GM19023 (cell line): ENCODE results near the gene FRRS1.

Experiments used
- ATAC-seq: cut with Tn5 transposase; IDR thresholded peaks from one replicate; pipeline ENCODE4 v1.9.1; 2021; ENCODE audit warnings: mild to moderate bottlenecking, moderate library complexity; ENCODE audit not compliant: unreplicated experiment

The FRRS1 gene

DNA sequence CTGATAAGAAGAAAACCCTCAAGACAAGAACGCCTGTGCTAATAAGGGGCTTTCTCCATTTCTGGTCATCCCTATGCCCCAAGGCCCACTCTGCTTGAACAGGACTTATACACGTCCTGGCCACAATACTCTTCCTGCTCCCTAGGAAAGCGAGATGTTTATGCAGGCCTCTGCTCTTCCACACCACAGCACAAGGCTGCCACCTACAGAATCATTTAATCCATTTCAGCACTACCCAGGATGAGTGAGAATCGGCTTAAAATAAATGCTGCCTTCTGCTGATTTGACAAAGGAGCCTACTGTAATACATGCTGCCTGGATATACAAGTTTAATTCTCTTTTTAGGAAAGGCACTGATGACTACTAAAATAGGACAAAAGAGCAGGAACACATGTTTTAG is 29.4 kb downstream of the FRRS1 start:
- no peak for ATAC-seq

DNA sequence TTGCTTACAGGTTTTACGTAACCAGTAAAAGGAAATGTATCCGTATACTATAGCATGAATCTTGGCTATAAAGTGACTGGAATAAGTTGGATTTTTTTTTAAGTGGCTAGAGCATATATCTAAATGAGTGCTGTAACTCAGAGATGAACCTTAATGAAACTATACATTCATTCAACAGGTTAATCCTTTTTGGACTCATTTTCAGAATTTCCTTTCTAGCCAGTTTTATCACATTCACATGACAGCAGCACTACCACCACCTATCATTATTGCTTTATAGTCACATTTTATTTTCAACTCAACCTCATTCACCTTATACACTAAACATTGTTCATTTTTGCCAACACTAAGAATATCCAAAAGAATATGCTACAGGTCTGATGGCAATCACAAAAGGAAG is 30.6 kb downstream of the FRRS1 start:
- no peak for ATAC-seq

DNA sequence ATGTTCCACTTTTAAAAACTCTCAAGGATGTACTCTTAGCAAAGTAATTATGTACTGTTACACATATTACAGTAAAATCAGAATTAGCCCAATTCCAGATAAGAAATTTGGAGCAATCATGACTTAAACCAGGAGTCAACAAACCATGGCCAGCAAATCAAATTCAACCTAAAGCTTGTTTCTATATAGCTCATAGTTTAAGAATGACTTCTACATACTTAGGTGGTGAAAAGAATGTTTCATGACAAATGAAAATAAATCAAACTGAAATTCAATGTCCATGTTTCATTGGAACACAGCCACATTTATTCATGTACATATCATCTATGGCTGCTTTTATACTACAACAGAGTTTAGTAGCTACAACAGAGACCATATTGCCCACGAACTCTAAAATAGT is 35.1 kb downstream of the FRRS1 start:
- no peak for ATAC-seq

DNA sequence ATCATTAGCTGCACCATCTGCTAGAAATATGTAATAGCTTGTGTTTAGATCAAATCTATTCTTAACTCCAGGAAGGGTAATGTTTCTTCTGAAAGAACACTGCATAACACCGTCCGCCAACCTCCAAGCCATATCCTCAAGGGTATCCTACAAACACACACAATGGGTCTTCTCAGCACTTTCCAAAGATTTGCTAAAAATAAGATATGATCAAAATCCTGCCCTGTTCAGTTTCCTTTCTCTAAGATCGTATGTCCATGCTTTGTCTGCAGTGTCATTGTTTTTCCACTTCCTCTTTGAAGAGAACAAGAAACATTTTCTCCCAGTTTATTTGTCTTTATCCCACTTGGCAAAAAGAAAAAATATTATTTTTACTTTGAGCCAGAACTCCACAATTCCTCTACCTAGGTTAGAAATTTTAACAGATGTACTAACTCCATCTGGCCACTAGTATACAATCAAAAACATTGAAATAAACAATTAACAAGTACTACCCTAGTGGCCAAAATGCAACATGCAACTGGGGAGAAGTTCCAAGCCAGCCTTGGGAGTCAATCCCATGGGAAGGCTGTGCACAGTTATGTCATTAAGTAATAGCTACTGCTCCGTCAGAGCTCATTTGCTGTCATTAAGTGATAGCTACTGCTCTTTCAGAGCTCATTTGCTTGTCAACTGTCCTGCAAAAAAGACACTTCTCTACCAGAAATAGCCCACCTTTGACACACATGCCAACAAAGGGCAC is 37.8 kb downstream of the FRRS1 start:
- ATAC-seq, result no peak

DNA sequence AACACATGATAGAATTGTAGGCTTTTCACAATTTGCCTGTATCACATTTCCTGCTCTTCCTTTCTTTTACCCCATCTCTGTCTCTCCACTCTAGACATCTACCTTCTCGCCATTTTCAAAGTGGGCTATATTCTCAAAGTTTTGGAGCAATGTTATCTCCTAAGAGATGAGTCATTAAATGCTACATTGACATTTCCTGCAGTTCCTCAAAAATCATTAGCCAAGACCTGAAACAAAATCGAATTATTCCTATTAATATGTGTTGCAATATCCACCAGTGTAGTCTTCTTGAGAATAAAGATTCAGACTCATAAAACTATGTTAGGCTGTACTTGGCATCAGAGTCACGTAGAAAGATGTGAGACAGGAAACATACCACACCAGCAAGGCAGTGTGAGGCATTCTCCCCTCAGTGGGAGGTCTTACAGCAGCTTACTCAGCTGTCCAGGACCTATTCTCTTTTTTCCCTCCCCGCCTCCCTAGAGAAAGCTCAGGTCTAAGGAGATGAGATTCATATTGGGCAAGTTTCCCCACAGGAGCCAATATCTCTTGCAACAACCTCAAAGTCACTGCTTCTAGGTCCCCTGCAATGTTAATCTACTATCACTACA is 38.8 kb downstream of the FRRS1 start:
- ATAC-seq, result no peak

DNA sequence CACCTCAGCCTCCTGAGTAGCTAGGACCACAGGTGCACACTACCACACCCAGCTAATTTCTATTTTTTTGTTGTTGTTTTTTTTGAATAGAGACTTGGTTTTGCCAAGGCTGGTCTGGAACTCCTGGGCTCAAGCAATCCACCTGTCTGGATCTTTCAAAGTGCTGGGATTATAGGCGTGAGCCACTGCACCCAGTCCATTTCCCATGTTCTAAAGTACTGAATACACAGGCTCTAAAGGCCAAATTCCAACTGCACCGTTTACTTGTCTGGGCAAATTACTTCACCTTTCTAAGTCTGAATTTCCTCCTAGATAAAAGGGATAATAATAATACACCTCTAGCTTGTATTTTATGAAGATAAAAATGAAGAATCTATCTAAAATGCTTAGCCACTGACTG is 39.6 kb downstream of the FRRS1 start:
- no peak for ATAC-seq

DNA sequence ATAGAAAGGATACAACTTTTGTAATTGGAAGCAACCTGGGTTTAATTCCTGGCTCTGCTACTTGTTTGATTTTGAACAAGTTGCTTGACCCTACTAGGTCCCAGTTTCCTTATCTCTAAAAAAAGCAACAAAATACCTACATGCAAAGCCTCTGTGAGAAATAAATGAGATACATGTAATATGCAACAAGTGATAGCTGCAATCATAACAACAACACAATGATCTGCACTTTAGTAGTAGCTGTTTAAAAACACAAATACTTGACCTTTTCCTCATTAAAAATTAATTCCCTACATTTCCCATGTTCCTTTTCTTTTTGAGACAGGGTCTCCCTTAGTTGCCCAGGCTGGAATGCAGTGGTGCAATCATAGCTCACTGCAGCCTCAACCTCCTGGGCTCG is 40.0 kb downstream of the FRRS1 start:
- ATAC-seq, result no peak

DNA sequence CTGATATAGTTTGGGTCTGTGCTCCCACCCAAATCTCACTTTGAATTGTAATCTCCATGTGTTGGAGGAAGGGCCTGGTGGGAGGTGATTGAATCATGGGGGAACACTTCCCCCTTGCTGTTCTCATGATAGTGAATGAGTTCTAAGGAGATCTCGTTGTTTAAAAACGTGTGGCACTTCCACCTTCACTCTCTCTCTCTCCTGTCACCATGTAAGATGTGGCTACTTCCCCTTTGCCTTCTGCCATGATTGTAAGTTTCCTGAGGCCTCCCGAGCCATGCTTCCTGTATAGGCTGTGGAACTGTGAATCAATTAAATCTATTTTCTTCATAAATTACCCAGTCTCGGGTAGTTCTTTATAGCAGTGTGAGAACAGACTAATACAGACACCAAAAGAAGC is 40.4 kb downstream of the FRRS1 start:
- ATAC-seq, result no peak

DNA sequence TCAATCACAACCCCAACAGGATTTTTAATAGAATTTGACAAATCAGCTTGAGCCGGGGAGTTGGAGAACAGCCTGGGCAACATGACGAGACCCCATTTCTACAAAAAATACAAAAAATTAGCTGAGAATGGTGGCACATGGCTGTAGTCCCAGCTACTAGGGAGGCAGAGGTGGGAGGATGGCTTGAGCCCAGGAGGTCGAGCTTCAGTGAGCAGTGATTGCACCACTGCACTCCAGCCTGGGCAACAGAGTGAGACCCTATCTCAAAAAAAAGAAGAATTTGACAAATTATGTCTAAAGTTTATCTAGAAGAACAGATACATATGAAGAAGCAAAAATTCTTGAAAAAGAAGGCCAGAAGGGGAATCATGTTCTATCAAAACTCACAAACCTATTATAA is 43.2 kb downstream of the FRRS1 start:
- no peak for ATAC-seq

DNA sequence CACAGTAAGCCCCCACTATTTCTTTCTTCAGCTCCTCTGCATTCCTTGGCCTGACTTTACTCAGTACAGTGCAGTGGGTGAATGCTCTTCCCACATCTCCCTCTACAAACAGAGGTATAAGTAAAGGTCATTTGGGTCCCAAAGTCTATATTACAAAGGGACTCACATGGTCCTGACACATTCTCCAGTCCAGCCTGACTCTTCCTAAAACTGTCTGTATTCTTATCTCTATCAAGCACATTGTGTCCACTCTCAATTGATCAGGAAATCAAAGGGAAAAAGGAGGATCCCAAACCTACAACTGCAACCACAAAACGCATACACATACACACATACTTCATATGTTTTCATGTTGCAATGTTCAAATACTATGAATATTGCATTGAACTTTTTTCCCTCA is 49.4 kb downstream of the FRRS1 start:
- no peak for ATAC-seq

DNA sequence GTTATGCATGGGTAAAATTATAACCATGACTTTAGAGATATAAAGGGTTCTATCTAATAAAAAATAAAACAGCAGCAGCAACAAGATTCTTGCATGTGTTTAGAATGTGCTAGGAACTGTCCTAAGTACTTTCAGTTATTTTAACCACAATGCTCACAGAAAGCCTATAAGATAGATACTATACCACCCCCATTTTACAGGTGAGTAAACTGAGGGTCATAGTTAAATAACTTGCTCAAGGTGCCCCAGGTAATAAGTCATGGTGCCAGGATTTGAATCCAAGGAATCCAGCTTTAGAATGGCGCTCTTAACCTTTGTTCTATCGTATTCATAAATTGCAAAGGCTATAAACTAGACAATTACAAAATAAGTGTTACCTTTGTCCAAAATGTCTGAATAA is 53.4 kb downstream of the FRRS1 start:
- ATAC-seq, result no peak

DNA sequence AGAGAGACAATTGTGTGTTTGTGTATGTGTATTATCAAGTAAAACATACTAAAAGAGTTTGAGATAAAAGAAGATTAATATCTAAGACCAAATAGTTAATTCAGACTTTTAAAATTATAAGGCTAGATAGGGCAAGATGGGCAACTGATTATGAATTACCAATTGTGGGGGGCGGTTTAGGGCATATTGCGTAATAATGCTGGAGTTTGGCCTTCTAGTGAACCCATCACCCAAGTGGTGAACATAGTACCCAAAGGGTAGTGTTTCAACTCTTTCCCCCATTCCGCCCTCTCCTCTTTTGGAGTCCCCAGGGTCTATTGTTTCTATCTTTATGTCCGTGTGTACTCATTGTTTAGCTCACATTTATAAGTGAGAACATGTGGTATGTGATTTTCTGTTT is 55.4 kb downstream of the FRRS1 start:
- ATAC-seq, result no peak

DNA sequence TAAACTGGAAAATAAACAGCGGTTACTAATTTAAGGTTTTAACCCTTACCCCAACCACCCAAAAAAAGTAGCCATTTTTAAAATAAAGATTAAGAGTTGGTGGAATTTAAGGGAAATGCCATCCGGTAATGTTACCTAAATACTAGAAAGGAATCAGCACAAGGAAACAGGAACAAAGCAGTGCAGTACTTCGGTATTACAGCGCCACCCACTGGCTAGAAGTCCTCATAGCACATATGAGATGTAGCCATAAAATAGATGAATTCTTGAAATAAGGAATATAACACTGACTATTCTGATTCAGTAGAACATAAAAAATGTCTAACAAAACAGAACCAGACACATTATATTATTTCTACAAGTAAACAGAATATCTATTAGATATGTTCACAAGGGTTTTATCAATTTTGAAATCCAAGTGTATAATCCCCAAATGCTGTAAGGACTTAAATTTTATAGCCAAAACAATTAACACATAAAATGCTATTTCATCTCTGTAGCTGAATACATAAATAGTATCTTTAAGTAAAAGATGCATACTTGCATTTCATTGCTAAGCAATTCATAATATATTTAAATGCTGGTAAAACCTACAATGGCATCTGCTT is 58.8 kb downstream of the FRRS1 start:
- ATAC-seq, result peak; percentile 70

DNA sequence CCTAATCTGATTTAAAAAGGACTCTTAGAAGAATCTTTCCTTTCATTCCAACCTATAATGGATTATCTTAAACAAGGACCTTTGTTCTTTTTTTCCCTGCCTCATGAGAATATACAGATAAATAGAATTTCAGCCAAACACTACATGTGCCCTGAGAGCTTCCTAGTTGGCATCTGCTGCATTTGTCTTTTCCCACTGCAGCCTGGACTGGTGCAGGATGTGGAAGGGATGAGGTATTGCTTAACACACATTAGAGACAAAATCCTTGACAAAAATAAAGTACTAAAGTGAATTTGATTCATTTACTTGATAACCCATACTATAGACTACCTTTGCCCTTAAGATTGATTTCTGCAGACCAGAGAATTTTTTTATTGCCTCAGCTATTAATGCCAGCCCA is 61.0 kb downstream of the FRRS1 start:
- no peak for ATAC-seq

DNA sequence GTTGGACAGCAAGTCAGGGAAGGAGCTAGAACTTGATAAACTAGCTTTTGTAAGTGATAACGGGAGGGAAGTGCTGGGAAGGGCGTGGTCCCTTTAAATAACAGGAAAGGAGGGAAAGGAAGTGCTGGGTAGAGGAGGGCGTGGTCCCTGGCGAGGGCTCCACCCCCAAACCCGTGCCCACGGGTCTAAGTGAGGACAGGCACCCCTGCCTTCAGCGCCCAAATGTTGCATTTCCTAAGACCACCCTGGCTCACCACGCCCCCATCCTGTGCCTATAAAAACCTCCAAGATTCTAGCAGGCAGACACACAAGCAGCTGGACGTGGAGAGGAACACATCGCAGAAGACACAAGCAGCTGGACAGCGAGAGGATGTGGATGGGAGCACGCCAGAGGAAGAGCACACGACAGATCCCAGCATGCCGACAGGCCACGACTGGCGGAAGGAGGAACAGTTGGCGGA is 62.0 kb downstream of the FRRS1 start:
- ATAC-seq, result no peak

DNA sequence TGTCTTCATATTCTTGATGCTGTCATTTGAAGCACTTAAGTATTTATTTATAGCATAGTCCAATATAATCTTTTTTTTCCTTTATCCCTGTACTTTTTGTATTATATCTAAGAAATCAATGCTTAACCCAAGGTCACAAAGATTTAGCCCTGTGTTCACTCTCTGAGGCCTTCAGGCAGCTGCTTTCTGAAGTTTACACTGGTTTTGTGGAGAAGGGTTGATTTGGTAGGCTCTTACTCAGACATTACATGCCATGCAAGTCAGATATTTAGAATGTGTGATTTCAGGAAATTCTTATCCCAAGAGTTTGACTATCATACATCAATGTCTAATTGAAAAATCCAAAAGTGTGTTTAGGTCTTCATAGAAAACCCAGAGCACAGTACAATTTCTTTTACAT is 64.2 kb downstream of the FRRS1 start:
- ATAC-seq, result no peak

DNA sequence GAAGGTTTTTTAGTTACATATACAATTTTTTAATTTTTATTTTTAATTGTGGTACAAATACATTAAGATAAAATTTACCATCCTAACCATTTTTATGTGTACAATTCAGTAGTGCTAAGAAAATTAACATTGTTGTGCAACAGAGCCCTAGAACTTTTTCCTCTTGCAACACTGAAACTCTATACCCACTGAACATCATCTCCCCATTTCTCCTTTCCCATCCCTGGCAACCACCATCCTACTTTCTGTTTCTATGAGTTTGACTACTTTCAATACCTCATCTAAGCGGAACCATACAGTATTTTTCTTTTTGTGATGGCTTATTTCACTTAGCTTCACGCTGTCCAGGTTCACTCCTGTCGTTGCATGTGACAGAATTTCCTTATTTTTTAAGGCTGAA is 66.4 kb downstream of the FRRS1 start:
- ATAC-seq, result no peak

DNA sequence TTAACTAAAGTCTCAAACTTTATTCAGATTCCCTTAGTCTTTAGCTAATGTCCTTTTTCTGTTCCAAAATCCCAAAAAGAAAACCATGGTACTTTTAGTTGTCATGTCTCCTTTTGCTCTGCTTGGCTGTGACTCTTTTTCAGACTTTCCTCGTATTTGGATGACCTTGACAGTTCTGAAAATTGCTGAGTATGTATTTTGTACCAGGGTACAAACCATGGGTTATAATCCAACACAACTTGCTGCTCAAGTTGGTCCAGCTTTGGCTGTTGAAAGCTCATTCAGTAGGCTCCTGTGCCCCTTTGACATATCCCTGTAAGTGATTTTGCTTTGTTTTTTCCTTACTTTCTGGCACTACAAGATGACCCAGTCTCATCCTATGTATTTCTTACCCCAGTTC is 68.9 kb downstream of the FRRS1 start:
- no peak for ATAC-seq

DNA sequence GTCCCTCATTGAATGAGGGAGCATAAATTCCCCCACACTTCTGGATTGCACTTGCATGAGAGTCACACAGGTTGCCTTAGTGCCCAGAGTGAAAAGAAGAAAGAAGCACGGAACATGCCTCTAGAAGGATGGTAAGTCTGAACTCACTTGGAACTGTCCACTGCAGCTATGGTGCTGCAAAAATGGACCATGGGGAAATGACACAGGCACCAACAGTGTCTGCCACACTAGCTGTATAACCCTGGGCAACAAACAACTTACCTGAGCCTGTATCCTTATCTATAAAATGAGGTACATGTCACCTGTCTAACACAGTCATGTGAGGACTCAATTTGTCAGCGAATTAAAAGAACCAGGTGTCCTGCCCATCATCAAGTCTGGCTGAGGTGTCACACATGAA is 69.8 kb downstream of the FRRS1 start:
- ATAC-seq, result no peak

DNA sequence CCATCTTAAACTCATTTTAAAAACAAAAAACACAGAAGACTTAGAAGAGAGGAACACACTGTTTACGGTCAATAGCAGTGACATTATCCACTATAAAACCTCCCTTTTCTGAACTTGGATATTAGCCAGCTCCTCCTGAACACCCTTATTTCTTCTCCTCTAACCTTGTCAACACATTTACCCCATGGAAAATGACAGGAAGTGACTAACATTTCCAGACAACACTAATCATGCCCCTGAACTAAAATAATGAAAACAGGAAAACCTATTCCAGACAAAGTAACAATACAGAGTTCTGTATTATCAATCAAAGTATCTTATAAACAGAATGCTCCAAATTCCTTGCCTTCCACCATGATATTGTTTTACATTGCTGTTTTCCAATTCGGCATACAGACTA is 75.3 kb downstream of the FRRS1 start:
- ATAC-seq, result no peak

DNA sequence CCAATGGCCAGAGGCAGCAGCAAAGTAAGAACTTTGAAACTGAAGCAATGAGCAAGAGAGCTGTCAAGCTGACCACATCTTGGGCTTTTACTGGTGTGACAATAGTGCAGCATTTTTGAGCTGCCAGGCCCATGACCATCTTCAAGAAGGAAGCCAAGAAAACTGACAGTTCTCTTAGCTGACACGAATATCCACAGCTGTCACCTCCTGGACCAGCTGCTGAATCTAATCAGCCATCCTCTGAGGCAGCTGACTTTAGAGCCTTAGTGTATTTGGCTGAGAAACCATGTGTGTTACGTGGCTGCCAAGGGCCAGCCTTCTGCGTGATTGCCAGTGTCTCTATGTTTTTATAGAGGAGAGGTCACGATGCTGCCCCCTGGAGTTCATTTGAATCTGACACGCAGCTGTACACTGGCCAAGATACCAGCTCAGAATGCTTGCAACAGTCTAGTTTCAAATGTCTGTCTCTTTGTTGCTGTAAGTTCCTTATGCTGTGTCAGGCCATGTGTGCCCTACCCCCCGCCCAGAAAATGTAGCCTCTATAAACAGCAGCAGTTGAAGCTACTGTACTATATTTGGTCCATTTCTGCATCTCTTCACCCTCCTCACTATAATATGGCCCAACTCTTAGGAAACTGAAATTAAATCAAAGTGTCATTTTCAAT is 80.8 kb downstream of the FRRS1 start:
- ATAC-seq, result peak; percentile 94

DNA sequence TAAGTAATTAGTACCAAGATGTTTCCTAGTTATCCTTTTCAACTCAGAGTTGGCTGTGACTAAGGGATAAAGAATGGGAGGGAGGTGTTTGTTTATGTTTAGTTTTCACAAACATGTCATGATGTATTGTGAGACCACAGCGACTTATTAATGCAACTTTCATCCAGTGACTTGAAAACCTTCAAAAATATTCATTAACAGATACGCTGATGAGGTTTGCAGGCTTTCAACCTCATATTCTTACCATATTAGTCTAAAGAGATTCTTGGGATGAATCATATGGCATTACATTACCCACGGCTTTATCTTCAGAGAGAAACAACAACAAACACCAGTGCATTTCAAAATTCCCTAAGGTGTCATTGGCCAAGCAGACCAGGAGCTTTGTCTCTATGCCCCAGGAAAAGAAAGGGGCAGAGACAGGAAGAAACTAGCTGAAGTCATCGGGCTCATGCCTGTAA is 84.1 kb downstream of the FRRS1 start:
- ATAC-seq, result no peak
